Midbrain (tissue), 1 donor: ENCODE measurements around the gene KCTD5.

Source experiments
- DNase-seq: peaks from one replicate; lab custom pipeline; 2025; lab: John Stamatoyannopoulos, UW

The KCTD5 gene

DNA sequence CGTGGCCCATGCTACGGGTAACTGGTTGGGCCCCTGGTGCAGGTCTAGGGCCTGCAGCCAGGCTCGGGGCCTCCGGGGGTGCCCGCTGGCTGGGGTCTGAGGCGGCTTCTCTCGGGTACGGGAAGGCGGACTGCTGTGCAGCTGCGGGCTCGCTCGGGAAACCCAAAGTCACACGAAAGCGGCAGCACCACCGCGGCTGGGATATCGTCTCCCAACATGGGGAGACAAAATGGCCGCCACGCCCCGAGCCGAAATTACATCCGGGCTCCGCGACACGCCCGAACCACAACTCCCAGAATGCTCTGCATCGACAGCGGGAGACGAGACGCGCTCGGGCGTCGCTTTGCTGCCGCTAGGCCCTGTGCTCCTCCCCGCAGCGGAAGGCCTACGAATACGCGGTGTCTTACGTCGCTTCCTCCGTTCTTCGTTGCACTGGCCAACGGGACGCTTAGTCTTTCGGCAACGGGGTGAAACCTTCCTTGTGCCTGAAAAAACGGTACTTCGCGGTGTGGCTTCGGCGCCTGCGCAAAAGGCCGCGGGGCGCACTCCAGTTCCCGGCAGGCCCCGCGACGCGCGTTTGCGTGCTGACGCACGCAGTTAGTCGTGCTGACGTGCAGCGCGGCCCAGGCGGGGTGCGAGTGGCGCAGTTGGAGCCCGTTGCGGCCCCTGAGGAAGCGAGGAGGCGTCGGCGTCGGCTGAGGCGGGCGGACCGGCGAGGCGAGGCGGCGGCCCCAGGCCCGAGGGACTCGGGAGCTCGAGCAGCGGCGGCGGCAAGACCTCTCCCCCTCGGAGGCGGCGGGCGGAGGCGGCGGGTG is 69.9 kb downstream of the KCTD5 start, which contains the start of gene SRRM2:
Gene SRRM2, plus strand, starts transcription at position 604 of the 815 bp plus-strand sequence. CDS start 3,727 bp downstream, outside the sequence.
- peak; percentile 98 for DNase-seq

DNA sequence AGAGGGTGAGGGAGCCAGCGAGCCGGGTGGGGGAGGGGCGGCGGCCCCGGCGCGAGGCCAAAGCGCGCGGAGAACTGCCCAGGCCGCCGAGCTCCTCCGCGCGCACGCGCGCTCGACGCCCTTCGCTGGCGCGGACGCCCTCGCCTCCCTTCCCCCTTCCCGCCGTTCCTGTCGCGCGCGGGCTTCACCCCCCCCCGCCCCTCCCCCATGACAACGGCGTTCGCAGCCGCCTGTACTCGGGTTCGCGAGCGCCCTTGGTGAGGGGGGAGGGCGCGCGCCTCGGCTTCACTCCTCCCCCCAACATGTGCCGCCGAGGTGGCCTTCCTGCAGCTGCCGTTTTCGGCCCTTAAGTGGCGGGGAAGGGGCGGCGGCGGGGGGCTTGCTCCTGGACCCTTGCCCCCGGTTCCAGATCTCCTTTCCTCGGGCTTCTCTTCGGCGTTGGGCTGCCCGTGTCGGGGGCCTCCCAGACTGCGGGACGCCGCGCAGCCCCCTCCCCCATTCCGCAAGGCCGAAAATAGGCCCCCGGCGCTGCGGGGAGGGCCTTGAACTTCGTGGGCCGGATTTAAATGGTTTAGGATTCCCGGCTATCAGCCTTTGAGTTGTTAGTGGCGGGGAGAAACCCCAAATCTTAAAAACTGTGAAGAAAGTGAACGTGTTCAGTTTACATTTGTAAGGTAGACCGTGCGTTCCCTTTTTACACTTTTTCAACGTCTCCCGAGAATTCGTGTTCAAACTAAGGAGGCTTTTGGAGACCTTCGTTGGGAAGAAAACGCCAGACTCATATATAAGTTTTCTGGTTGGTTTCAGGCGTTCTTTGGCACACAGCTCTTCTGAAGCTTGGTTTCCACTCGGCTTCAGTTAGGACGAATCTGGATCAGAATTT is 70.8 kb downstream of the KCTD5 start:
- DNase-seq, result peak; percentile 83

DNA sequence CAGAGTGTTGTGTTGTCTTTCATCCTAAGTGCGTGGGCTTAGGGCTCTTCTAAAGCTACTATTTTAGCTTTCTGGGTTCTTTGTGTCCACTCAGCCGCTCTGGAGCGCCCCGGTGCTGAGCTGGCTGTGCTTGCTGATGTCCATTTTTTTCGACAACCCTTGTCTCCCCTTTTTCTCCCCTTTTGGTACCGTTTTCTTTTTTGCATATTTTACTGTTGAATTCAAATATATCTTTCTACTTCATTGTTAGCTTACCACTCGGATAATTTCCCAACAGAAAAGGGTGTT is 71.4 kb downstream of the KCTD5 start:
- no peak for DNase-seq

DNA sequence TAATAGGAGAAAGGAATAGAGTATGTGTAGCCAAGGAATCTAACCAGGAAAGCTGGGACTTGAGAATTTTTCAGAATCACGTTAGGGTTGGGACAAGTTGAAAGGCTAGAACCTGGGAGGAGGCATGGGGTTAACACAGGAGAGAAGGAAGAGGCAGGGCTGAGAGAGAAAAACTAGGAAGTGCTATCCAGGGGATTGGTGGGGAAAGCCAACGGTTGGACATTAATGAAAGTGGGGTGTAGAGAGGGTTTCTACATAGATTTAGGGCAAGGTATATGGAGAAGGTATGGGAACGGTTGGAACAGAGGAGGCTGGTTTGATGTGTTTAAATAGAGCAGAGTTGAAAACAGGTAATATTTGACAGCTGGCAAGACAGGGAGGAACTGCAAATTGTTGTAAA is 72.8 kb downstream of the KCTD5 start:
- DNase-seq, result no peak

DNA sequence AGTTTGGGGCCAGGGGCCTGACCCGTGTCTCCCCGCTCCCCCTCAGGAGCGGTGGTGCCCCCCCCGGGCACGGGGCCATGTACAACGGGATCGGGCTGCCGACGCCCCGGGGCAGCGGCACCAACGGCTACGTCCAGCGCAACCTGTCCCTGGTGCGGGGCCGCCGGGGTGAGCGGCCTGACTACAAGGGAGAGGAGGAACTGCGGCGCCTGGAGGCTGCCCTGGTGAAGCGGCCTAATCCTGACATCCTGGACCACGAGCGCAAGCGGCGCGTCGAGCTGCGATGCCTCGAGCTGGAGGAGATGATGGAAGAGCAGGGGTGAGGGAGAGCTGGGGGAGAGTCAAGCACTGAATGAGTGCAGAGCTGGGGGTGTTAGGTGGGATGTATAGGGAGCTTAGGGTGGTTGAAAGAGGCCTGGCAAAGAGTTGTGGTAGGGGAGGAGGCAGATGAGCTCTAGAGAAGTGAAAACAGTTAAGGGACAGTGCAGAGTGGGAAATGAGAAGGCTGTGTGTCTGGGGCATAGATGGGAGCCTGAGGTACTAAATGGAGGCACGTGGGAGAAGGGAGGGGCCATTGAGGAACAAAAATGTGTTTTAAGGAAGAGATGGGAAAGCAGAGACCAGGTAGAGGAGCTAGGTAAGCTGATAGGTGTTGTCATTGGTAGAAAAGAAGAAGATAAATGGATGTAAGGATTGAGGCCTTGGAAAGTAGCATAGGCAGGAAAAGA is 74.1 kb downstream of the KCTD5 start:
- DNase-seq, result no peak

DNA sequence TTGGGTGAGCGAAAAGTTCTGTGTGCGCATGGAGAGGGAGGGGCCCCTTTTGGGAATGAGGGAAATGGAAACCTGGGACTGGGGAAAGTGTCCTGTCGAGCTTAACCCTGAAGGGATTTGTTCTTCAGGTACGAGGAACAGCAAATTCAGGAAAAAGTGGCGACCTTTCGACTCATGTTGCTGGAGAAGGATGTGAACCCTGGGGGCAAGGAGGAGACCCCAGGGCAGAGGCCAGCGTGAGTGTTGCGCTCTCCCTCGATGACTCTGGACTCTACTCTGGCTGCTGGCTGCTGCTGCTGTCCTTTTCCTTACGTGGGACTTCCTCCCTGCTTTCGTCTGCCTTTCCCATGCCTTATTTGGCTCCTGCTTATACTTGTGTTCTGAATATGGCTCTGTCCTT is 75.0 kb downstream of the KCTD5 start:
- no peak for DNase-seq
